Ecto neural progenitor cell (in vitro differentiated cells): Measurements from ENCODE around the gene RNPS1.
A peak's percentile ranks its signal among the peaks of the same experiment; 100 is the strongest.

Source experiments
- DNase-seq: peaks from one replicate; pipeline ENCODE4 v3.0.0-alpha.2; 2018; ENCODE audit warnings: low spot score

The RNPS1 gene, protein sequence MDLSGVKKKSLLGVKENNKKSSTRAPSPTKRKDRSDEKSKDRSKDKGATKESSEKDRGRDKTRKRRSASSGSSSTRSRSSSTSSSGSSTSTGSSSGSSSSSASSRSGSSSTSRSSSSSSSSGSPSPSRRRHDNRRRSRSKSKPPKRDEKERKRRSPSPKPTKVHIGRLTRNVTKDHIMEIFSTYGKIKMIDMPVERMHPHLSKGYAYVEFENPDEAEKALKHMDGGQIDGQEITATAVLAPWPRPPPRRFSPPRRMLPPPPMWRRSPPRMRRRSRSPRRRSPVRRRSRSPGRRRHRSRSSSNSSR

DNA sequence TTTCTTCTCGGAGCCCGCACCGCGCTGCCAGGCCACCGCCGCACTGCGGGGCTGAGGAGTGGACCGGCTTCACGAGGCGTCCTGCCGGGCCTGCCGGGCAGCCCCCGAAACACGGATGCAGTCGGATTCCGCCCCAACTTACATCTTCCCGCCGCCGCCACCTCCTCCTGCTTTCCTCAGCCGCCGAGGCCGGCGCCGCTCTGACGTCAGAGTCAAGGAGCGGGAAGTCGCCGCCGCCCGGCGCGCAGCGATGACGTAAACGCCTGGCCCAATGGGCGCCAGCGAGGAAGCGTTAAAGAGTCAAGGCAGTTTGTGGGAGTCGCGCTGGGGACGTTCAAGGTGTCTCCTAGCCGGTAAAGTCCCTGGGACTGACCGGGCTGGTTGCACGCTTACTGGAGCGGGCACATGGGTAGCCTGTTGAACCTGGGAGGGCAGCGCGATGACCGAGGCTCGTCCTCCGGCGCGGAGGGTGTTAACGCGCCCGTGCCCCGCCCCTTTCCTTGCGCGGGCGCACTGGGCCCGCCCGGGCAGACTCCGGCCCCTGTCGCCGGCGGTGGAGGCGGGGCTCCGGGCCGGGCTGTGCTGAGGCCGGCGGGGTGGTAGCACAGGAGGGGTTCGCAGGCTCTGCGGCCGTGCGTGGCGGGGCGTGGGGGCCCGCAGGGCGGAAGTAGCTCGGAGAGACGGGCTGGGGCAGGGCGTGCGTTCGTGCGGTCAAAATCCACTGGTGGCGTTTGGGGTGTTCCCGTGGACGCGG is at the start of gene RNPS1:
Gene RNPS1, minus strand, starts transcription at position 214 of the 754 bp plus-strand sequence. CDS start 3,483 bp downstream, outside the sequence.
- DNase-seq = peak; percentile 98

DNA sequence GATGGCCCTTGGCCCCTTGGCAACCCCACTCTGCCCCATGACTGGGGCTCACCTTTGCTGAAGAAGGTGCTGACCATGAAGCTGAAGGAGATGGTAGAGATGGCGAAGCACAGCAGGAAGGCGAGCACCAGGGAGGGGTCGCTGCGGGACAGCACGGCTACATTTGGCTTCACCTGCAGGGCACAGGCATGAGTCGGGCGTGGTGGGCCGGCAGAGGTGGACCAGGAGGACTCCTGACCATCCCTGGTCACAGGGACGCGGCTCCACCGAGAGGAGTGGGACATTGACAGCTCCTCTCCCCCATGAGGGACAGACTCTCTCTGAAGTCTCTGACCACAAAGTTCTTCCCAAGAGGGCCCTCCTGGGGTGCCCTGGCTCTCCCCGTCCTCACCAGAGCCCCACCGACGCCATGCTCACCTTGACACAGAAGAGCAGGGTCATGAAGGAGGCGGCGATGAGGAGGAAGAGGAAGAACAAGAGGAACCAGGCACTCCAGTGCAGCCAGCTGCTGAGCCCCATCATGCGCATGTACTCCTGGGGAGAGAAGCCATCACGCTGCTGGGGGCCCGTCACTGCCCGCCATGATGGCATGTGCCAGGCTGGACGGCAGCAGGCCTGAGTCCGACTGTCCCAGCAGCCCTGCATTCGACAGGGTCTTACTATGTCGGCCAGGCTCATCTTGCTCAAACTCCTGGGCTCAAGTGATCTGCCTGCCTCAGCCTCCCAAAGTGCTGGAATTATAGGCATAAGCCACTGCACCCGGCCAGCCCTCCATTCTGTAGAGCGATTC is 49.5 kb upstream of the RNPS1 start:
- no peak for DNase-seq

DNA sequence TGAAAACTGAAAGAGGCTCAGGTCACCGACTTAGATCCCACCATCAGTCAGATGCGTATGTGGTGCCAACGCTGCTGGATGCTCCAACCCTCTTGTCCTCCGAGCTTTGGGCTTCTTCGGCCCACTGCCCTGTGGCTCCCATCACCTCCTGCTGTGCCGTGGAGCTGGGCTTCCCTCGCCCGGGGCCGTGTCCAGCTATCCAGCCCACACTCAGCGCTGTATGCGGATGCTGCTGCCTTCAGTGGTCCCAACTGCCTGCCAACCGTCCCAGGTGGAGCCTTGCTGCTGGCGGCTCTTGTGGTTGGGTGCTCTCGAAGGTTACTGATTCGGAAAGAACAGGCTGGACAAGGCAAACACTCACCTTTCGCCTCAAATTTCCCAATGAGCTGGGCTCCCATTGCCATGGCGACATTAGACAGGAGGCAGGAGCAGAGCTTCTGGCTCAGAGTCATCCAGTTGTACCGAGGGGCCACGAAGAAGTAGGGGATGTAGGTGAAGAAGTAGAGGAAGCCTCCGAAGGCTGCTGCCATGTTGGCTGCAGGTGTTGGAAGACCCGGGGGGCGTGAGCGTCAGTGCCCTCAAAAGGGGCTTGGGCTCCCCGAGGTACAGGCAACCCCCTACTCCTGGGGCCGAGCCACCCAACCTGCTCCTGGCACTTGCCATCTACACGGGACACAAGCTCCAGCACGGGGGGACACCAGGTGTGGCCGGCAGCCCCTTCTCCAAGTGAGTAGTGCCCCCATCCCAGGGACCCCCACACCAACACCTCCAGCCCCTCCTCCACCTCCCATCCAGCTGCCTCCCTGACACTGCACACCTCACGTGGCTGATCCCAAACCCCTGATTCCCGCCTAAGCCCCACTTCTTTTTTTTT is 40.4 kb upstream of the RNPS1 start:
- DNase-seq = no peak

DNA sequence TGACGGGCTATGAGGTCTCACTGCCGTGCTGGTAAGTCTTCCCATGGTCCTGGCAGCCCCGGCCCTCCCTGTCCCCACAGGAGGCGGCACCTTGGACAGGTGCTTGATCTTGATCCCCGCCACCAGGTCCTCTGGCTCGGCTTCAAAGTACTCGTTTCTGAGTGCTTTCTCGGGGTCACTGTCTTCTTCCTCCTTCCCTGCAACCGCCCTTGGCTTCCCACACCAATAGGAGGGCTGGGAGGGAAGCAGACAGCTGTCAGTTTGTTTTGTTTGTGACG is 31.9 kb upstream of the RNPS1 start:
- no peak for DNase-seq

DNA sequence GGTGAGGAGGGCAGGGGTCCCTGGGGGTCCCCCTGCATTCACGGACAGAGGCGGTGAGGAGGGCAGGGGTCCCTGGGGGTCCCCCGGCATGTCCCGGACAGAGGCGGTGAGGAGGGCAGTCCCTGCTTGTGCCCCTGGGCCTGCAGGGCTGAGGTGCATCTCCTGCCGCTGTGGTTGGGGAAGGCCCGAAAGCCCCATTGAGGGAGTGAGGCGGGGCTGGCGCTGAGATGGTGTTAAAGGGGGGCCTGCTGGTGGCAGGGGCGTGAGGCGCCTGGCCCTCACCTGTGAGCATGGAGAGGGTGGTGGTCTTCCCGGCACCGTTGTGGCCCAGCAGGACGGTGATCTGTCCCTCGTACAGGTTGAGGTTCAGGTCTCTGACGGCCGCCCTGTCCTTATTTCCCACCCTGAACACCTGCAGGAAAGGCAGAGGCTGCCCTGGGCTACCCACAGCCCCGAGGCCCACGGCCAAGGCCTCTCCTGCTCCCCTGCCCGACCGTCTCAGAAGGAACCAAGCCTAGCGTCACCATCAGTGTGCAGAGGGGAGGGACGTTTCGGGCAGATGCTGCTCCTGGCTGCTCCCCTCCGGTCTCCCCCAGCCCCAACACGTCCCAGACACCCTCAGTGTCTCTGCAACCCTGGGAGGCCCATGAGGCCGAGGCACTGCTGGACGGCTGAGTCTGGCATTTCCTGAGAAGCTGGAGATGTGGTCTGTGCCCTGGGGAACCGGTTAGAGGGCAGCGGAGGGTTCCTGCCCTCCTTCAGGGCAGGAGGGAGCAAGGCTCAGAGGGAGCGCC is 31.4 kb upstream of the RNPS1 start:
- no peak for DNase-seq

DNA sequence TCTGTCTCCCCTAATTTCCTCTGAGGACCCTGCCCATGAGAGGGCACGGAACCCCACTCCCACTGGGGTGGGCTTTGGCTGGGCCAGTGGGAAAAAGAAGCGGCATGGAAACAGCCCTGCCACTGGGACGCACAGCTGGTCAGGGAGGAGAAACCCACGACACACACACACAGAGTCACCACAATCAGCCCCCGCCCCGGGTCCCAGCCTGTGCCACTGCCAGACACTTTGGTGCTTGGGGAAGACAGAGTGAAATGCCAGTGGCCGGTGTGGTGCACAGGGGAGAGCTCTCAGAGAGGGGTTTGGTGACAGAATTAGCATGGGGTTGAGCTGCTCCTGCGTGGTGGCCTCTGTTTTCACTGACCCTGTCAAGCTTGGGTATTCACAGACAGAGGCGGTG is 30.7 kb upstream of the RNPS1 start:
- DNase-seq = no peak

DNA sequence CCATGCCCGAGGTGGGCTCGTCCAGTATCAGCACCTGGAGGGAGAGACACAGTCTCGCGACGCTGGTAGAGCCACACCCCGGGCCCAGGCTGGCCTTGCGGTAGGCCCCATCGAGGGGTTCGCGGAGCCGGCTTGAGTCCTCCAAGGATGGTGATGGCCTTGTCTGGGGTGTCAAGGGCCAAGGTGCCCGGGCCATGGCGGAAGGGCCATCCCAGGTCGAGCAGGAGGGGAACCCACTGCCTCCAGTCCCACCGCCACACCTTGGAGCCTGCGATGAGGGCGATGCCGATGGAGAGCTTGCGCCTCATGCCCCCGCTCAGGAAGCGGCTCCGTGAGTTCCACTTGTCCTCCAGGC is 29.6 kb upstream of the RNPS1 start:
- DNase-seq = no peak

DNA sequence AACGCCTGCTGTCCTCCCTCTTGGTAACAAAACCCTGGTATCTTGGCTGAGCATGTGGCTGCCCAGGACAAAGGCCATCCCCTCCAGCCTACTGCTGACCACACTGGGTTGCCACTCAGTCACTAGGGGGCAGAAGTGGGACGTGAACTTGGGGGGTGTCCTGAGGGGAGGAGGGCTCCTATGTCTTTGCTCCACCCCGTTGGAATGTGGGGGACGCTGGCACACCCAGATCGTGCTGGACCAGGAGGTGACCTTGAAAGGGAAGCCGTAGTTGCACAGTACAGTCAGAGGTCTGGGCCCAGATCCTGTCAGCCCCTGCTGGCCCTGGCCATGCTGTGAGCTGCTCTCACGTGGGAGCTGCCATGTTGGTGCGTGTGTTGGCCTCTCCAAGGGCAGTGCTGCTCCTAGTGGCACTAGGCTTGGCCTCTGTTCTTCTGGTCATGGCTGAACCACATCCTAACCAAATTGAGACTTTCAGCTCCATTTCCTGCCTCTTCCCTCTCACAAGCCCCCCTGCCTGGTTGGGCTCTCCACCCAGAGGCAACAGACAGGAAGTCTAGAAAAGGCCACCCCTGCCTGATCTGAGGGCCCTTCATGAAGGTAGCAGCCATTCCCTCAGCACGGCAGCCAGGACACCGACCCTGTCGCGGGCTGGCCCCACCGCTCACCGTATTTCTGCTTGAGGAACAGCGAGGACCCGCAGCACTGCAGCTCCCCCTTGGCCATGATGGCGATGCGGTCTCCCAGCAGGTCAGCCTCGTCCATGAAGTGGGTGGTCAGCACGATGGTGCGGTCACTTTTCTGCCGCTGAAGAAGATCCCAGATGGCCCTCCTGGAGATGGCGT is 29.0 kb upstream of the RNPS1 start:
- DNase-seq = no peak

DNA sequence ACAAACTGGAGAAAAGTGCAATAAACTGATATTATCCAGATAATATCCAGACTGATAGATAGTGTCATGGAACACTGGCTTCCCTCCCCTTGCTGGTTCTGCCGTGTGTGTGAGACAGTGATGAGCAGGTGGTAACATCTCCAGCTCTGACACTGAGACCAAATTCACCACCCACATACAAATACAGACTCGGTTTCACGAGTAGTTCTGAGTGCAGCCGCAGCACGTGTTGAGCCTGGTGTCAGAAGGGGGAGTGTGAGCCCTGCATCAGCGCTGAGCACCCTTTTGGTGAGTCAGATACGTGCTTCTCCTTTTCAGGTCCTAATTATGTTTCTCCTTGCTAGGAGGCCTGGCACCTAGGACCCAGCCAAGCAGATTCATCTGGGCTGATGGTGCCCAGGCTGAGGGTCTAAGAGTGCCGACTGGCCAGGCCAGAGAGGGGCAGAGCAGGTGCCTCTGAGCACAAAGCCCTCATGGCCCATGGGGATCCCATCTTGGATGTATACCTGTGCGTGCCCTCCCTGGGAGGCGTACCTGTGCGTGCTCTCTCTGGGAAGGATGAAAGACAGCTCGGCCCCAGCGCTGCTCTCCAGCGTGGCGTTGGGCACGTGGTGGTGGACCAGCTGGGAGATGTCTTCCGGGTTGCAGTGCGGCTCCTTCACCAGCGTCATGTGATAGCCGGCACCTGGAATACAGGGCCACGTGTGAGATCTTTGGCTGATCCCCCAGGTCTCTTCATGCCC is 27.3 kb upstream of the RNPS1 start:
- no peak for DNase-seq

DNA sequence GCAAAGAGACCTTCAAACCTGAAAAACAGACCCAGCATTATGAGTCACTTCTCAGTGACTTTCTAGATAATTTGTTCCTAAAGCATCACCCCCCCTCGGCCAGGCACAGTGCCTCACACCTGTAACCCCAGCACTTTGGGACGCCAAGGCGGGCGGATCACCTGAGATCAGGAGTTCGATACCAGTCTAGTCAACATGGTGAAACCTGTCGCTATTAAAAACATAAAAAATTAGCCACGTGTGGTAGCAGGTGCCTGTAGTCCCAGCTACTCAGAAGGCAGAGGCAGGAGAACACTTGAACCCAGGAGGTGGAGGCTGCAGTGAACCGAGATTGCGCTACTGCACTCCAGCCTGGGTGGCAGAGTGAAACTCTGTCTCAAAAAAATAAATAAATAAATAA is 24.3 kb upstream of the RNPS1 start:
- DNase-seq = no peak

DNA sequence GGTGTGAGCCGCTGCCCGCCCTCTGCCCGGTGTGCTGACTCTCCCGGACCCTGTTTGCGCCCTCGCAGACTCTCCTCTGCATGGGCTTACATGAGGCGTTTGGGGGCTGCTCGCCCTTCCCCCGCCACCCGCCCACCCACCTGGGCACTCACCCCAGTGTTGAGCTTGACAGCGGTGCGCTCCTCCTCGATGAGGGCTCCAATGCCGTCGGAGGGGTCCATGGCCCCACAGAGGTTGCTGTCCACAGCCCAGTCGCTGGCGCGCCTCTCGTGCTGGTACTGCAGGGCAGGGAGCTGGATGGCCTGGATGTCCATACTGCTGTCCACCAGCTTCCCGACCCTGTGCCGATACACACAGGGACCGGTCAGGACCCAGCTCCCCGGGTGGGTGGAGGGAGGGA is 21.4 kb upstream of the RNPS1 start:
- DNase-seq = no peak

DNA sequence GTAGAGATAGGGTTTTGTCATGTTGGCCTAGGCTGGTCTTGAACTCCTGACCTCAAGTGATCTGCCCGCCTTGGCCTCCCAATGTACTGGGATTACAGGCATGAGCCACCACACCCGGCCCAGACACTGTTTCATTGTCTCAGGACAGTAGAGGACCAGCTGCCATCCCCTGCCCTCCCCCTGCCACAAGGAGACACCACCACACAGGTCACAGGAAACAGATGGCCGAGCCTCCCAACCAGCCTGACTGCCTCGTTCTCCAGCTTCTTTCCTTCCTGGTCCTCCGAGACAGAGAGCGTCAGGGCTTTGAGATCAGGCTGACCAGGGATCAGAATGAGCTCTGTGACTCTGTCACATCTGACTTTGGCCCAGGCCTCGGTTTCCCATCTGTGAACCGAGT is 20.8 kb upstream of the RNPS1 start:
- DNase-seq = no peak

DNA sequence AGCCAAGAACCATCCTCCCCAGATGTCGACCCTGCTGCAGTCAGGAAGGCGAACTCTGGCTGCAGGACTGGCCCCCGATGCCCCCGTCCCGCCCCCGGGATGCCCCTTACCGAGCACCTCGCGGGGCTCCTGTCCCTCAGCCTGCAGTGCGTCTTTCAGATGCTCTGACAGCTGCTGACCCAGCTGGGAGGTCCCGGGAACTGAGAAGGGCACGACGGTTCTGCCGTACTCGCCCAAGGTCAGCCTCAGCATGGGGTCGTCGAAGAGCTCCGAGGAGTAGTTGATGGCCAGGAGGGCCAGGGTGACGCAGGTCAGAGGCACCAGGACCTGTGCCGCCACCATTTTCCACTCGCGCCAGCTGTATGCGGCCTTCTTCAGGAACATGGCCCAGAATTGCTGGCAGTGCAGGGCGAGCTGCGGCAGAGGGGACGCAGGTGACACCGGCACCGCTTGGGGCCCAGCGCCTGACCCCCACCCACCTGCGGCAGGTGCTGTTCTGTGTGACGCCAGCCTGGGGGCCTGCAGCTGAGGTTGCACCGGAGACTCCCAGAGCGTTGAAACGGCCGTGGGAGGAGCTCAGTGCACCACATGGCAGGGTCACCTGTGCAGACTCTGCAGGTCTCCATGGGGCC is 20.1 kb upstream of the RNPS1 start:
- DNase-seq = no peak

DNA sequence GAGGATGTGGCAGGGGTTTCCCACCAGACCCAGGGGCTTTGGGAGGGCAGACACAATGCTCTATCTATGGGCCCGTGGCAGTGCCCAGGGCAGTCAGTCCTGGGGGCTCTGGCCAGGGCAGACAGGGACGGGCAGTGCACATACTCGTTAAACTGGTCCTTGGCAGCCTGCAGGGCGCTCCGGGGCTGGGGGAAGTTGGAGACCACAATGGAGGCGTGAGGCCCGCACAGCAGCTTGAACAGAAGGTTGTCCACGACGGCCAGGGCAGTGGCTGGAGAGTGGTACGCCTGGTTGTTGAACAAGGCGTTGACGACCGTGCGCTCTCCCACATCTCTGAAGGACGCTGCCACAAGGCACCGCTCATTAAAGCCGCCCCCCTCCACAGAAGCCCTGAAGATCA is 18.6 kb upstream of the RNPS1 start:
- DNase-seq = no peak

DNA sequence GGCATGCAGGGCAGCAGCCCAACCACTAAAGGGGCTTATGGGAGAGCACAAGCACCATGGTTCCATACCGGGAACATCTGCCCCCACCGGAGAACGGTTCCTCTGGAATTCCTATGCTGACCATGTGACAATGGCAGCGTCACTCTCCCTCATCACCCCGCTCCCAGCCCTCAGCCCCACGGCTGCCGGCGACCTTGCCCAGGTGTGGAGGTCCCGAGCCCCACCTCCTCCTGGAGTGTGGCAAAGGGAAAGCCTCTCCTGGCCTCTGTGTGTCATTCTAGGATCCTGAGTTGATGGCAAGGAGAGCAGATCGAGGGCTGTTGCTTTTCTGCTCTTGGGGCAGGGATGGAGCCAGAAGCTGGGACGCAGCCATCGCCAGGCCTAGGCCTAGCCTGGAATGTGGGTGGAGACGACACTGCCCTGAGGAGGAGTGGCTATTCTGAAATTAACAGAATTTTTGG is 17.8 kb upstream of the RNPS1 start:
- DNase-seq = no peak

DNA sequence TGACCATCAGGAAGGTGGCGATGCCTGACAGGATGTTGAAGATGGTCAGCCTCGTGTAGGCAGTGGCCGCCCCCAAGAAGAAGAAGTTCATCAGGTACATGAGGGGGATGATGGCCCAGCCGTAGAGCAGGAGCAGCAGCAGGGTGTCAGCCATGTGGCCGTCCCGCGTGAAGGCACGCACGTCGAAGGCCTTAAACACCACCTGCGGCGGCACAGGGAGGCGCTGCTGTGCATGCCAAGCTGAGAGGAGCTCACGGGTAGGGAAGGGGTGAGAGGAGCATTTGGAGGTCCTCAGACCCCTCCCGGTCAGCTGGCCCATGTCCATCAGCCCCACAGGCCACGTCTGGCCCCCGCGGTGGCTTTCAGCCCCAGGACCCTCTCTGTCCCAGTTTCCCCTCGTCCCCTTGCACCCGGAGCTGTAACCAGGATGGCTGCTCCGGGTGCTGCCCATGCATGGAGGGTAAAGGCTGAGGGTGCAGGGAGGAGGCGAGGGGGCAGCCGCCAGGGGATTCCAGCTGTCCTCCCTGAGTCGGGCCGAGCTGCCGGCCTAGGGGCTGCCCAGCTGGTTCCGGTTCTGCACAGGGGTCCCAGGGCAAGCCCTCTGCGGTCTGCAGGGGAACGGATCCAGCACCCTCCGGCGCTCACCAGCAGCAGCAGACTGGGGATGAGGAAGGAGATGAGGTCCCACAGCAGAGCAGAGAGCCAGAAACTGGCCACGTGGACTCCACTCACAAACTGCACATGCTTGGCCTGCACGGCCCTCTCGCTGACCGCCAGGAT is 17.1 kb upstream of the RNPS1 start:
- no peak for DNase-seq

DNA sequence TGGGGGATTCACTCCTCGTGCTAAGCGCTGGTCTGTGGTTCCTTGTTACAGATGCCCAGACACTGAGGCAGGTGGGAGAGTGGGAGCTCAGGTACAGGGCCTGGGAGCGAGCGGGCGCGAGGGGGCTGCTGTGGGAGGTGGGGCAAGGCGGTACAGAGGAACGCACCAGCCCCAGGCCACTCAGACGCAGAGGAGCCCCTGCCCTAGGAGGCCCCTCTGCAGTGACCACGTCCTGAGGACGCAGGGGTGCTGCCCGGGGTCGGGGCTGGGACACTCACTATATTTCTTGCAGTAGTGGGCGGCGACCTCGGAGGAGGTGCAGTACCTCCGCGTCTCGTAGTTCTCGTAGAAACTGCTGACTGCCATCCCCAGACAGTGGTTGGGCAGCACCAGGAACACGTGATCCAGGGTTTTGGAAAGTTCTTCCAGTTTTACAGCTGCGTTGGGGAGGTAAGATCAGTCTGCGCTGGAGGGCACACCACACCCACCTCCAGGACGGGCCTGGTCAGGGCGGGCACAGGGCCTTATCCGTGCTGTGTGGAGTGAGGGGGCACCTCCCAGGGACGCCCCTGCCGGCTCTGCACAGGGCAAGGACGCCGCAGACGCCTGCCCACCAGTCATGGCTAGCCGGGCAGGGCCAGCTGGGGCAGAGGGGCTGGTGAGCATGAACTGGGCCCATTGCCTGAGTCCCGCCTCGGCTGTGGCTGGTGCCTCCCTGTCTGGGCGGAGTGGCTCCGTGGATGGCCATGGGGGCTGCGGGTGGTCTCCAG is 16.3 kb upstream of the RNPS1 start:
- no peak for DNase-seq
